Jurkat, Clone E6-1 (cell line): ENCODE measurements around the gene FHOD3.

Experiments used
- DNase-seq: peaks from one replicate; pipeline ENCODE4 v3.0.0-alpha.2; 2011; ENCODE audit warnings: low read depth, low spot score
- H3K4me3 ChIP-seq: 2 replicates; pipeline ENCODE4 v1.5.1; 2011; ENCODE audit warnings: mild to moderate bottlenecking, low read length, control low read depth, moderate library complexity

The FHOD3 gene

GRCh38 chr18:36590621-36591580 is 293.4 kb downstream of the FHOD3 start:
- no peak for DNase-seq
- H3K4me3 ChIP-seq = no peak overlapping the region

- H3K4me3 ChIP-seq = no peak overlapping the region
- no peak for DNase-seq
These were observed 294.8 kb downstream of the FHOD3 start for GRCh38 chr18:36592282-36592681.

DNA sequence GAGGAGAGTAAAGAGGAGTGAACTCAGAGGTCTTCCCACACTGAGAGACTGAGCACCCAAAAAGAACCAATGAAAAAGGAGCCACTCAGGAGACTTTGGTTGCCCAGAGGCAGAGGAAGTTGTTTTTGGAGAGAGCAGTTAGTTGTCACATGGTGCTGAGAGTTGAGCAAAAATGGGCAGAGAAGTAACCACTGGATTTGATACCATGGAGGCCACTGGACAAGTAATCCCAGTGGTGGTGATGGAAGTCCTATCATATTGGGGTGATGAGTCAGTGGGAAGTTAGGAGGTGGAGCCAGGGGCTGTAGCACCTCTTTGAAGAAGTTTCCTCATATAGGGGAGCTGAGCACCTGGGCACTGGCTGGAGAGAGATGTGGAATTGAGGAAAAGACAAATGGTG is 295.5 kb downstream of the FHOD3 start:
- H3K4me3 ChIP-seq = no peak overlapping the region
- no peak for DNase-seq

GRCh38 chr18:36593641-36594040 is 296.1 kb downstream of the FHOD3 start:
- no peak overlapping the region for H3K4me3 ChIP-seq
- DNase-seq = no peak

GRCh38 chr18:36594621-36595020 is 297.1 kb downstream of the FHOD3 start:
- no peak overlapping the region for H3K4me3 ChIP-seq
- DNase-seq = peak; percentile 68

DNA sequence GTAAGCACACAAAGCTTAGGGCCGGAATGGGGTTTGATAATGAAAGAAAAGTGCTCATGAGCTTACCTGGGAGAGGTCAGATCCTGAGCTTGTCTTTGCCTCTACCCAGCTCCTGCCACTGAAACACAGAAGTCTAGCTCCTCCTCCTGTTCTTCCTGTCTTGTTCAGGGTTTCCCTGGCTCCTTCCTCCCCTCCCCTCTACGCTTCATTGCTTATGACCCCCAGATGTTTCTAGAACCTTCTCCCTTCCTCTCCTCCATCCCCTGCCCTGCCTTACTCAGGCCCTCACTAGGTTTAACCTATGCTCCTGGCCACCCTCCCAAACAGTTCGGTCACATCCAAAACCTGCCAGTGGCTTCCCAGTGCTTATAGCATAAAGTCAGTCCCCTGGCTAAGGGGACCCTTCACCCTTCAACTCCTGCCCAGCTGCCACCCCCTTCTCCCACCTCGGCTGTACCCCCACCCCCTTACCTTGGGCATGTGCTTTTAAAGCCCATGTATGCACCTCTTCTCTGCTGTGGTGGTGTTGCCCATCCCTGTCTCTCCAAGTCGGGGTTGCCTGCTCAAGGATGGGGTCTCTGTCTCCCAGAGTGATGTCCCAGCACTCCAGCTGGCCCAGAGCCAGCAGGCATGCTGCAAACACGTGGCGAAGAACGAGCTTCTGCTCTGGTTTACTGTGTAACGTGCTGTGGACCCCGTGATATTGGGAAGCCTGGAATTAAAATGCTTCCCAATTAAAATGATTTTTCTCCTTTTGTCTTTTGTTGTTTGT is 297.7 kb downstream of the FHOD3 start:
- H3K4me3 ChIP-seq = no peak overlapping the region
- DNase-seq = no peak

DNA sequence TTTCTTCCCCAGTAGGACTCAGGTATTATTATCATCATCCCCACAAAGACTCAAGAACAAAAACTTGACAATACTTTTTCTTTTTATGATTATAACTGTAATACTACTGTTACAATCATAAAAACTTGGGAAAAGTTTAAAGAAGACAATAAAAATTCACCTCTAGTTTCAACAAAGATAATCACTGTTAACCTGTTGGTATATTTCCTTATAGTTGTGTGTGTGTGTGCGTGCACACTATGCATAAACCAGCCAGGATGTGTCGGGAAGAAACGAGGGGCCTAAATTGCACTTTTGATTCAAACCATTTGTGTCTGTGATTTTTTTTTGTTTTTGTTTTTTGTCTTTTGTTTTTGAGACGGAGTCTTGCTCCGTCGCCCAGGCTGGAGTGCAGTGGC is 298.3 kb downstream of the FHOD3 start:
- DNase-seq = no peak

DNA sequence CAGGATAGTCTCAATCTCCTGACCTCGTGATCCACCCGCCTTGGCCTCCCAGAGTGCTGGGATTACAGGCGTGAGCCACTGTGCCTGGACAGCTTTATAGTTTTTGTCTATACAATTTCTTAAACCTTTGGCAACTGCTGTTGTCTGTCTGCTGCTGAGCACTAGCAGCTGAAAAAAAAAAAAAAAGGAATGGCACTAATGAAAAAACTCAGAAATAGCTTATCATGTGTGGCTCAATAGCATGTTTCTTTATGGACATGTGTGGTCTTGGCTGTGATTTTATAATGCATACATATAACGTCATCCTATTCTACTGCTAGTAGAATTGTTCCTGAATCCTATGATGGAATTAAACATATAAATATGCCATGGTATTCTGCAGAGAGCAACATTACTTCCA is 300.1 kb downstream of the FHOD3 start:
- no peak overlapping the region for H3K4me3 ChIP-seq
- DNase-seq = no peak

More for the DNA sequence above, 298.3 kb downstream of the FHOD3 start:
- no peak overlapping the region for H3K4me3 ChIP-seq

- no peak for DNase-seq
- no peak overlapping the region for H3K4me3 ChIP-seq
These were observed 303.0 kb downstream of the FHOD3 start for GRCh38 chr18:36600548-36600947.

DNA sequence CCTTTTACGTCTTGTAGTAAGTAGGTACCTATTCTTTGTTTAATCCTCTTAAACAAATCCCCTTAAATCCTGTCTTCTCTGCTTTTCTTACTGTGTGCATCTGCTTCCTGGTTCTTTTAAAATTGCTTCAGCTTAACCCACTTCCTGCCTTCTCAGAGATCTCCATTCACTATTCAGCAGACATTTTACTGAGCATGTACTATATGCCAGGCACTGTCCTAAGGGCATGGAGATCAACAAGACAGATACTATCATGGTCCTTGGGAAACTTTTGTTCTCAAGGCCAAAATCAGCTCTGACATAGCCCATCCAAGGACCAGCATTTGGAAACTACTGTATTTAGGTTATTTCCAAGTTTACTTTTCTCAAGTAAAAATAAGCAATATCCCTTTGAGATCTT is 303.8 kb downstream of the FHOD3 start:
- no peak overlapping the region for H3K4me3 ChIP-seq
- peak; percentile 35 for DNase-seq

GRCh38 chr18:36602071-36602470 is 304.6 kb downstream of the FHOD3 start:
- no peak overlapping the region for H3K4me3 ChIP-seq
- DNase-seq = no peak

- no peak overlapping the region for H3K4me3 ChIP-seq
- no peak for DNase-seq
These were observed 305.1 kb downstream of the FHOD3 start for GRCh38 chr18:36602620-36603019.

DNA sequence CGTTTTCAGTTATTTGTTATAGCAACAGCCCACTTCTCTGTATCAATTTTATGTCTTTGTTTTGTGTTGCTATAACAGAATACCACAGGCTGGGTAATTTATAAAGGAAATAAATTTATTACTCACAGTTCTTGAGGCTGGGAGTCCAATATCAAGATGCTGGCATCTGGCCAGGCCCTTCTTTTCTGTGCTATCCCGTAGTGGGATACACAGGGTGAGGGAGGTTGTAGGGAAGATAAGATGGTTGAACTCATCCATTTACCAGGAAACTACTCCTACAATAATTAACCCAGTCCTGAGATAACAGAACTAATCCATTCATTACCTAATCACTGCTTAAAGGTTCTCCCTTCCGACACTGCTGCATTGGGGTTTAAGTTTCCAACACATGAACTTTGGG is 310.6 kb downstream of the FHOD3 start:
- no peak overlapping the region for H3K4me3 ChIP-seq
- DNase-seq = no peak

- H3K4me3 ChIP-seq = no peak overlapping the region
These were observed 312.7 kb downstream of the FHOD3 start for GRCh38 chr18:36610258-36610657.

DNA sequence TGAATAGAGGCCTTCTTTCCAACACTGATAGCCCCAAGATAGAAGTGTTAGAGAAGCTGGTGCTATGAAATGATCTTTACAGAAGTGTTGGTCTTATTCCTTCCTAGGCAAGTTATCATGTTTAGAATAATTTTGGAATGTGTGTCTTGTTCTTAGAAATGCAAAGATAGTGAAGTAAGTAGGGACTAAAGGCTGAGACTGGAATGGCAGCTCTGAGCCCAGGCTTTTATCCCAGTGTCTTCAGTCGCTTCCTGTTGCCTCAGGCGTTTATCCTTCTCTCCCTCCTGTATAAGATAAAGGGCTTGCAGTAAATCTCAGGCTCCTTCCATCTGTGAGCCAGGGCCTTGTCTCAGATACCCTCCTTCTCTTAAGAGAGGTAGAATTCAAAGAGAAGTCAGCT is 313.1 kb downstream of the FHOD3 start:
- H3K4me3 ChIP-seq = no peak overlapping the region
- DNase-seq = no peak

More at GRCh38 chr18:36610258-36610657, 312.7 kb downstream of the FHOD3 start:
- DNase-seq = no peak

- H3K4me3 ChIP-seq = no peak overlapping the region
- DNase-seq = no peak
These were observed 315.6 kb downstream of the FHOD3 start for GRCh38 chr18:36613069-36613468.

- DNase-seq = no peak
- H3K4me3 ChIP-seq = no peak overlapping the region
These were observed 316.3 kb downstream of the FHOD3 start for GRCh38 chr18:36613810-36614209.

DNA sequence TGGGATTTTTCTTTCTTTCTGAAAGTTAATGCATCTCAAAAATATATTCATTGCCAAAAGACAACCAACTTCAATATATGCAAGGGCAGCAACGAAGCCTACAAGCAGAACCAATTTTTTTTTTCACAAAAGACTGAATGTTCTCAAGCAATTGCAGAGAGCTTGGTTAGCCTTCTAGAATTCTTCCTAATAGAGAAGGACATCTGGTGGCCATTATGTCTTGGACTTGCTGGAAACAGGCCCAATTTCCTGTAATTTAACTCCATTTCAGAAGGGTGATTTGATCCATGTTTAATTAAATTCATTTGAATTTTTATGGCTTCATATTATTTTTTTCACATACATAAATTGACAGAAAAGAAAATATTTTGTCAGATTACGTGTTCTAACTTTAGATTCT is 323.3 kb downstream of the FHOD3 start:
- H3K4me3 ChIP-seq = no peak overlapping the region
- no peak for DNase-seq

- DNase-seq = no peak
- H3K4me3 ChIP-seq = no peak overlapping the region
These were observed 325.1 kb downstream of the FHOD3 start for GRCh38 chr18:36622610-36623009.

- H3K4me3 ChIP-seq = no peak overlapping the region
- no peak for DNase-seq
These were observed 325.6 kb downstream of the FHOD3 start for GRCh38 chr18:36623091-36623490.
